ENCODE measurements around the gene TENM3.

The TENM3 gene

GRCh38 chr4:182699795-182700194, 456.6 kb downstream of the TENM3 start:
- no peak for DNase-seq

DNA sequence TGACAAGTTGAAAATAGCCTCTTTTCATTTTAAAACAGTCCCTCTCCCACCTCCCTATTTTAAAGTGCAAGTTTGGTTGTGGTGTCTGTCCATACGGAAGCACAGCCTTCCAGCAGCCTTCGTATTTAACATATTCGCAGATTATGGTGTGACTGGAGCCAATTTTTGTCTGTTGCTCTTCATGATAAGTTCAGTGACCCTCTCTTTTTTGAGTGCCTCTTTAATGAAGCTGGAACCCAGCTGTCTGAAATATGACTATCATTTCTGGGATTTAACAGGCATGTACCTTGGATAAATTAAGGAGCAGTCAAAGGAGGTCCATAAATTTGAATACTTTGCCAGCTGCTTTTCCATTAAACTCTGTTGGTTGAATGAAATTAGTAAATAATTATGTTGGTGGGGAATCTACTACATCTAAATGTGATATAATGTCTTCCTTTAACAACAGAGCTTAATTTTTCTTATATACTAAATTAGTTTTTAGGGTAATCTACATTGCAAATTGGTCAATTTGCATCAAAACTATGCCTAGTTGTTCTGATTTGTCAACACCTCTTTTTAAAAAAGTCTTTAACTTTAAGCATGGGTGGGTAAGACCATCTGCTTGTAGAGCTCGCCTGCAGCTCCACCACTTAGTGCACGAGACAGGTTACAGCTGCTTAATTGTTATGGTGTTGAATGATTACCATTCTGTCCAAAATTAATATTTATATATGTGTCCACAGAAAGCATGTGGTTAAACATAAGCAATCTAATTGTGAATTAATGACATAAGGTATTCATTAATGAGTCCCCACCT, 457.4 kb downstream of the TENM3 start:
- no peak for DNase-seq

GRCh38 chr4:182704077-182704476, 460.9 kb downstream of the TENM3 start:
- no peak for DNase-seq

DNA sequence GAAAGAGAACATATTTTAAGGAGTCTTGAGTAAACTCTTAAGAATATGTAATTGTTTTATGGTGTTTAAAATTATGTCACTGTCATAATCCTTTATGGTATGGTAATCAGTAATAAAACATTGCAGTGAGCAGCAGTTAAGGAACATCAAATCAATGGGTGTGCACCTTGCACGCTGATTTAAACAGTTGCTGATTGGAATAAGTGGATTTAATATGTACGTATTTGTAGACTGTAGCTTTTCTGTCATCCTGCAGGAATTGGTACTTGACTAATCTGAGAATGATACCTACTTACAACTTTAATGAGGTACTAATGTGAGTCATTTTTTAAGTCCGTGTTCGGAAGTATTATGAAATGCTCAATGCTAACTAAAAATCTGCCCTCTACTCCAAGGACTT, 461.7 kb downstream of the TENM3 start:
- no peak for DNase-seq

- DNase-seq: no peak
These were observed 462.2 kb downstream of the TENM3 start for GRCh38 chr4:182705389-182705788.

- peak; percentile 31 for DNase-seq
These were observed 468.0 kb downstream of the TENM3 start for GRCh38 chr4:182711211-182711610.

- DNase-seq: no peak
These were observed 472.3 kb downstream of the TENM3 start for GRCh38 chr4:182715548-182715947.

DNA sequence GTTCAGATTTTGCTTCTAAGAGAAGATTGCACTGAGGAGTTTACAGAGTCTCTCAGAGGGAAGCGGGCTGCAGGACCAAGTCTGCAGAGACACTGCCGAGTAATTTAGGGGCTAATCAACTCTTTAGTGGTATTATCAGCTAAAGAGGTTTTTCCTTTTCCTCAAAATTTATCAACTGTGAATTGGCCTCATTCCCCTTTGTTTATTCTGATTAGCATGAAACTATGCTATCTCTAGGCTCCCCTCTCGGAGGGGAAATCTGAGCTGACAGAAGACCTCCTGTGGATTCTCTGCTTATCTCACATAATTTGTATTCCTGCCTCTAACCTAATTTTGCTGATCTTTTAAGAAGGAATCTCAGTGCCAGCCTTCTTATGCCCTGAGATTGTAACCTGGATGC, 473.0 kb downstream of the TENM3 start:
- no peak for DNase-seq

DNA sequence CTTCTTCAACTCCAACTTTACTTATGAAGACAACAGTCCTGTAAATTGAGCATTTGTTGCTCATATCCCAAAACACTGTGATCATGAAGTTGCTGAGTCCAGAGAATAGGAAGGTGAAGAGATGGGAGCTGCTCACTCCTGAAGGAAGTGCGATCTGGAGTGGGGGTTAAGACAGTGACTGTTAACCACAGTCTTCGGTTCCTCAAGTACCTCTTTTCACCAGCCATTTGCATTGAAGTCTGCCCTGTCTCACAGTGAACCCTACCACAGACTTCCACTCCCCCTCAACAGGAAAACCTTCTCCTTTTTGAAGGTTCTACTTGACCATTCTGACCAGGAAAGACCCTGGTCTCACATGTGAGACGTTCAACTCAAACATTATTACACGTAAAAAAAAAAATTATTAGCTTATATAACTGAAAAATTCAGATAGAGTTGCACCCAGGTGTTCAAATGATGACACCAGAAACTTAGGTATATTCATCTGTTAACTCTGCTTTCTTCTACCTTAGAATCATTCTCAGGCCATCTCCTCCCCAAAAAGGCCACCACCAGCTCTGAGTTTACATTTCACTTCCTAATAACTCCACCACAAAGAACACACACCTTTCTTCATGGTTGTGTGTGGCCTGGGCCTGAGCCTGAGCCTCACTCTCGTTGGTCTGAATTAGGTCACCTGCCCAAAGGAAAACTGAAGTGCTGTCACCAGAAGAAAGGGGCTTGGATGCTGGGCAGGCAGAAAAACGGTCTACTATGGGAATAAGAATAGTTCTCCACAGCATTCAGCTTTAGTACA, 474.8 kb downstream of the TENM3 start:
- DNase-seq: no peak

- no peak for DNase-seq
These were observed 481.2 kb downstream of the TENM3 start for GRCh38 chr4:182724414-182724813.

DNA sequence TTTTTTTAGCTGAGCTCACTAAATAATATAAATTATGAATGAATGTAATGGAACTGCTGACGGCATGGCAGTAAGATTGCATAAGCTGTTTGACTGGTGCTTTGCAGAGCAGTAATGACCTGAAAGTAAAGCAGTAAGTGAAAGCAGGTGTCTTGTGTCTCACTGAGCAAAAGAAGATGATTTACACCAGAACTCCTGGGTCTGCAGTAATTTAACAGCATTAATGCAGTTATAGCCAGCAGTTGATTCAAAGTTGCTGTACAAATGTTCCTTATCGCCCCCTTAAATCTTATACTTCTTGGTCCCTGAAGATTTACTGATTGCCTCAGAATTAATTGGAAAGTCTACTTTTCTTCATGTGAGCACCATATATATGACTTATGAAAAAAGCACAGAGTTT, 486.3 kb downstream of the TENM3 start:
- no peak for DNase-seq

- DNase-seq: no peak
These were observed 487.6 kb downstream of the TENM3 start for GRCh38 chr4:182730791-182731190.

- no peak for DNase-seq
These were observed 493.0 kb downstream of the TENM3 start for GRCh38 chr4:182736207-182736606.

GRCh38 chr4:182738283-182739047, 495.3 kb downstream of the TENM3 start:
- peak; percentile 63 for DNase-seq

DNA sequence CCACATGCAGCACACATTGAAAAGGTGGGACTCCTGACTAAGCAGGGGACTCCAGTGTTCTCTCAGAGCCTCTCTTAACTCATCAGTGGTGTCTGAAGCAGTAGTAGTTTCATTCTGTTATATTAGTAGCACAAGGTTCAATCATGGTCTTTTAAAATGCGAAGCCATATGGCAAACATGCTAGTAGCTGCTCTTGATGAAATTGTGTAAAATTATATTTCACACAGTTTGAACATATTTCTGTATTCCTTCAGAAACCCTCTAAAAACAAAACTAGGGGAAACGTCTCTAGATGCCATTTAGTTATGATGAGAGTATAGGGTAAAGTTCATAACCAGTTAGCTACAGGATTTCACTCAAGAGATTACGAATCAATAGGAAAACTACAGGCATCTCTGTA, 497.1 kb downstream of the TENM3 start:
- no peak for DNase-seq

- DNase-seq: no peak
These were observed 497.9 kb downstream of the TENM3 start for GRCh38 chr4:182741054-182741453.

DNA sequence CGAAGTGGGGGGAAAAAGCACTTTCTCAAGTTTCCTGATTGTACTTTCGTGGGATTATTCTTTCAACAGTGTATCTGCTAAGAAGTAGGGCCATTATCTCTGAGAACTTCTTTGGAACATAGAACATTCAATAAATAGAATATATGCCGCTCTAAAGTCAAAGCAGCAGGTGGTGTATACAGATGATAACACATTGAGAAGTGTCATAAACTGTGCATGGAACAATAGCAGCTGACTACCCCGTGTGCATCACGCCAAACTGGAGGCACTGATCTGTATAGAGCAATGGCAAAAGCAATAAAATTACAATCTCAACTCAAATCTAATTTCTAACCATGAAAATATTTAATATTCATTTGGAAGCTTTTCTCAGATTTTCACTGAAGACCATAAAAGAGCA, 498.7 kb downstream of the TENM3 start:
- no peak for DNase-seq

DNA sequence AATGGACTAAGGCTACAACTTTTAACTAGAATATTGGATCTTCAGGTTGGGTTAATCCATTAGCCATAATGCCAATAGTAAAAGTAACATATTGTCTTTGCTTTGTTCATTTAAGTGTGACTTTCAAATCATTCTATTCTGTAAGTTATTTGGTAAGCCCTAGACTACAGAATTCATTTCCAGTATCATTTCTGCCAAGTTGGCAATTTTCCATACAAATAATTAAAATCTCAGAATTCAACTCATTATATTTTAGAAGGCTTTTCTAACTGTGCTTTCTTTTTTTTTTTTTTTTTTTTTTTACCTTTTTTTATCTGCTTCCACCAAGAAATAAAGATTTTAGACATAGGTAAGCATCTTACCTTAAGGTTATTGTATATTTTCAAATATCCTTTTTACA, 500.6 kb downstream of the TENM3 start:
- no peak for DNase-seq

GRCh38 chr4:182745237-182745636, 502.0 kb downstream of the TENM3 start:
- no peak for DNase-seq

- no peak for DNase-seq
These were observed 503.7 kb downstream of the TENM3 start for GRCh38 chr4:182746876-182747275.

- DNase-seq: no peak
These were observed 505.1 kb downstream of the TENM3 start for GRCh38 chr4:182748283-182748682.

DNA sequence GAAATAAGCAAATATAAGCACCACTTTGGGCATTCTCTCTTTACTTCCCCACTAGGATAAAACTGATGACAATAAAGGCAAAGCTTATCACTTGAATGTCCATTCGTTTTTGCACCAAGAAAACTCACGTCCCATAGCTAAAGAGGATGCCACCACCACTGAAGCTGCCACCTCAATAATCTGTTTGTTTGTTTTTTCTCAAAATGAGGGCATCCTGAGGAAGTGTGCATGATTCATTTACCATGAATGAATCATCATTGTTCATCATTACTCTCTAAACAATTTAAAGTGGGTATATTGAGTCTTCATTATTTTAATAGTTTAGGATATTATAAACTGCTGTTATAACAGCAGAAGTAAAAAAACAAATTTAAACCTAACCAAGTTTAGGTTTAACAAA, 505.7 kb downstream of the TENM3 start:
- DNase-seq: peak; percentile 28

DNA sequence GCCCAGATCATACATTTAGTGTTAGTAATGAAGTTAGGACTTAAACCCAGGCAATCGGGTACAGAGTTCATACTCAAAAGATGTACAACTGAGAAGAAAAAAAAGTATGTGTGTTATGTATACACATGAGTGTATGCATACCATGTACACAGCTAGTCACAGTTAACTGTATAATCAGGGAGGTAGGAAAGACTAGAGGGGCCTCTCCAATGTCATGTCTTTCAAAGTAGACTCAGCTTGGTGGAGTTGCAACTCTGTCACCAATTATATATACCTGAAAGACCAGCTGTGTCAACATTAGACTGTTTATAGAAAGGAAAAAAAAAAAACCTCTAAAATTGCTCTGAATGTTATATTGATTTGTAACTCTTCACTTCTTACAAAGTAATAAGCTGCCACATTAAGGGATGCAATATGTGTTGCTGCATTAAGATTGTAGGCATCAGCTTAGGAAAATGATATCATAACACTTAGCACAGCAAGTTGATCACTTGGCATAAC, 506.5 kb downstream of the TENM3 start:
- DNase-seq: no peak
